Karpas-422 (cell line): ENCODE data around the gene DLGAP3. TPM values are rescaled to one million over a fixed set of nuclear protein-coding genes. Genes with fewer than 3 reads are reported as not detected.

Experiments
- DNase-seq: peaks from one replicate; pipeline ENCODE4 v3.0.0-alpha.2; 2015
- H2AFZ ChIP-seq: fragments of 200-600 bp; sonication (generic); 2 replicates; pipeline ENCODE4 v1.6.1; 2014; ENCODE audit warnings: antibody characterized with exemption, low read length, mixed read lengths
- H3K27ac ChIP-seq: fragments of 200-600 bp; sonication (generic); 2 replicates; pipeline ENCODE4 v1.5.1; 2014; ENCODE audit warnings: mild to moderate bottlenecking, low read length, moderate library complexity
- H3K27me3 ChIP-seq: fragments of 200-600 bp; sonication (generic); 2 replicates; pipeline ENCODE4 v1.6.1; 2014; ENCODE audit warnings: low read length, mixed read lengths
- H3K36me3 ChIP-seq: fragments of 200-600 bp; sonication (generic); 2 replicates; pipeline ENCODE4 v1.6.1; 2014; ENCODE audit warnings: low read length, mixed read lengths; ENCODE audit not compliant: insufficient read depth
- H3K4me1 ChIP-seq: fragments of 200-600 bp; sonication (generic); 2 replicates; pipeline ENCODE4 v1.6.1; 2014; ENCODE audit warnings: mild to moderate bottlenecking, low read length, mixed read lengths
- H3K4me2 ChIP-seq: fragments of 200-600 bp; sonication (generic); 2 replicates; pipeline ENCODE4 v1.6.1; 2014; ENCODE audit warnings: low read length, low read depth, mild to moderate bottlenecking; ENCODE audit not compliant: poor library complexity, severe bottlenecking
- H3K4me3 ChIP-seq: fragments of 200-600 bp; sonication (generic); 2 replicates; pipeline ENCODE4 v1.5.1; 2014; ENCODE audit warnings: mild to moderate bottlenecking, antibody characterized with exemption, low read length, mixed read lengths
- H3K79me2 ChIP-seq: fragments of 200-600 bp; sonication (generic); 2 replicates; pipeline ENCODE4 v1.6.1; 2014; ENCODE audit warnings: mild to moderate bottlenecking, low read length, mixed read lengths
- H3K9ac ChIP-seq: fragments of 200-600 bp; sonication (generic); 2 replicates; pipeline ENCODE4 v1.6.0; 2014; ENCODE audit warnings: low read length
- H3K9me2 ChIP-seq: fragments of 200-600 bp; sonication (generic), shearing (Covaris generic); replicated peaks from 2 replicates; pipeline ENCODE4 v1.6.0; 2014; ENCODE audit warnings: mild to moderate bottlenecking, low read length, moderate library complexity; ENCODE audit not compliant: insufficient read depth
- H3K9me3 ChIP-seq: fragments of 300-700, 200-600 bp; sonication (generic); 2 replicates; pipeline ENCODE4 v1.6.1; 2014; ENCODE audit warnings: low read length, mixed read lengths
- H4K20me1 ChIP-seq: fragments of 200-600 bp; sonication (generic); 2 replicates; pipeline ENCODE4 v1.6.1; 2014; ENCODE audit warnings: mild to moderate bottlenecking, antibody characterized with exemption, low read length, low read depth; ENCODE audit not compliant: insufficient read depth
- total RNA-seq: library from RNA; depleted of rRNA; stranded (reverse); fragments of >200 nt; shearing (Covaris generic); gene quantifications from 2 replicates; pipeline ENCODE4 v1.2.3, GENCODE V29; 2014; ENCODE audit warnings: low replicate concordance

DLGAP3 gene
- total RNA-seq, 1 experiment from 2014 or later, result 4.1 TPM

GRCh38 chr1:34917017-34917416, 12.4 kb downstream of the DLGAP3 start:
- Histone ChIP-seq H3K36me3 (no peaks in the 10 kb centered on the region; the same call in 1 of the 2 replicates), H3K4me2 (peak overlapping the region; percentile 74)
- peak; percentile 83 for DNase-seq

GRCh38 chr1:34916104-34916503, 13.3 kb downstream of the DLGAP3 start:
- no peaks in the 10 kb centered on the region; the same call in 1 of the 2 replicates for H3K36me3 ChIP-seq
- H2AFZ ChIP-seq, result no peak overlapping the region
- no peaks in the 10 kb centered on the region for H4K20me1 ChIP-seq
- no peaks in the 10 kb centered on the region for H3K9me2 ChIP-seq
- H3K79me2 ChIP-seq, result no peaks in the 10 kb centered on the region
- no peak for DNase-seq
- peak overlapping the region; percentile 74 for H3K4me2 ChIP-seq
- H3K27ac ChIP-seq, result peak overlapping the region; percentile 94
- H3K9ac ChIP-seq, result peak overlapping the region; percentile 54
- H3K4me3 ChIP-seq, result no peak overlapping the region
- H3K27me3 ChIP-seq, result no peaks in the 10 kb centered on the region
- peaks cover 55% of the 10 kb centered on the region for H3K4me1 ChIP-seq
- H3K9me3 ChIP-seq, result no peaks in the 10 kb centered on the region

More at GRCh38 chr1:34917017-34917416, 12.4 kb downstream of the DLGAP3 start:
- no peaks in the 10 kb centered on the region for H3K79me2 ChIP-seq
- H3K27me3 ChIP-seq, result no peaks in the 10 kb centered on the region
- H3K4me3 ChIP-seq, result peak overlapping the region; percentile 46; the same call in 1 of the 2 replicates
- H3K9ac ChIP-seq, result peak overlapping the region; percentile 69
- H4K20me1 ChIP-seq, result no peaks in the 10 kb centered on the region
- H3K4me1 ChIP-seq, result peaks cover 55% of the 10 kb centered on the region
- H3K27ac ChIP-seq, result peak overlapping the region; percentile 94
- no peaks in the 10 kb centered on the region for H3K9me2 ChIP-seq
- H3K9me3 ChIP-seq, result no peaks in the 10 kb centered on the region
- no peak overlapping the region for H2AFZ ChIP-seq

- H3K36me3 ChIP-seq, result no peaks in the 10 kb centered on the region; the same call in 1 of the 2 replicates
- no peak overlapping the region for H2AFZ ChIP-seq
- H3K79me2 ChIP-seq, result no peaks in the 10 kb centered on the region
- H3K9me3 ChIP-seq, result no peaks in the 10 kb centered on the region
- no peaks in the 10 kb centered on the region for H3K9me2 ChIP-seq
- DNase-seq, result no peak
- H3K27ac ChIP-seq, result peak overlapping the region; percentile 94
- H4K20me1 ChIP-seq, result no peaks in the 10 kb centered on the region
- H3K9ac ChIP-seq, result peak overlapping the region; percentile 54
- peak overlapping the region; percentile 74 for H3K4me2 ChIP-seq
- H3K4me1 ChIP-seq, result peaks cover 54% of the 10 kb centered on the region
- no peaks in the 10 kb centered on the region for H3K27me3 ChIP-seq
- H3K4me3 ChIP-seq, result no peak overlapping the region
Observed at GRCh38 chr1:34915521-34915920, 13.9 kb downstream of the DLGAP3 start.

GRCh38 chr1:34914958-34915357, 14.5 kb downstream of the DLGAP3 start:
- H3K9ac ChIP-seq, result no peak overlapping the region
- H3K36me3 ChIP-seq, result no peaks in the 10 kb centered on the region; the same call in 1 of the 2 replicates
- no peaks in the 10 kb centered on the region for H3K79me2 ChIP-seq
- H3K4me3 ChIP-seq, result no peak overlapping the region
- no peaks in the 10 kb centered on the region for H3K9me3 ChIP-seq
- no peaks in the 10 kb centered on the region for H4K20me1 ChIP-seq
- no peaks in the 10 kb centered on the region for H3K9me2 ChIP-seq
- H2AFZ ChIP-seq, result no peak overlapping the region
- H3K4me1 ChIP-seq, result peaks cover 48% of the 10 kb centered on the region
- H3K4me2 ChIP-seq, result no peak overlapping the region
- H3K27ac ChIP-seq, result no peak overlapping the region
- no peaks in the 10 kb centered on the region for H3K27me3 ChIP-seq
- no peak for DNase-seq

DNA sequence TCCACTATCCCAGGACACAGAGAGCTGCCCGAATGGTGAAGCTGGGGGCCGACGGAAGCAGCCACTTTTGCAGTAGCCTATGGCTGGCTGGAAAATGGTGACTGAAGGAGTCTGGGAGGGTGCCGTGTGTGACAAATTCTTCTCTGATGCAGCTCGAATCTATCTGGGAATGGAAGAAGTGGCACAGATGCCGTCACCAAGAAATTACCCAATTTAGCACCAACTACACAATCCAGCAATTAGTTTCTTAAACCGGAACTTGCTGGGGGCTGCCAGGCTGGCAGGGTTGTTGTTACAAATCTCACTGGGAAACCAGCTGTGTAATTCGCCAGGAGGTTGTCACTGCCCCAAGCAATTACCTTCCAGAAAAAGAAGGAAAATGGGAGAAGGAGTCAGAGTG, 18.0 kb downstream of the DLGAP3 start:
- H3K27ac ChIP-seq, result no peak overlapping the region
- no peak overlapping the region for H3K4me3 ChIP-seq
- H3K36me3 ChIP-seq, result no peaks in the 10 kb centered on the region; the same call in 1 of the 2 replicates
- no peak for DNase-seq
- no peak overlapping the region for H2AFZ ChIP-seq
- peaks cover 36% of the 10 kb centered on the region for H3K4me1 ChIP-seq
- no peak overlapping the region for H3K9ac ChIP-seq
- no peaks in the 10 kb centered on the region for H3K9me2 ChIP-seq
- no peaks in the 10 kb centered on the region for H3K9me3 ChIP-seq
- H3K27me3 ChIP-seq, result no peaks in the 10 kb centered on the region
- H3K4me2 ChIP-seq, result no peak overlapping the region
- no peaks in the 10 kb centered on the region for H3K79me2 ChIP-seq
- no peaks in the 10 kb centered on the region for H4K20me1 ChIP-seq

GRCh38 chr1:34910425-34910824, 19.0 kb downstream of the DLGAP3 start:
- H3K27ac ChIP-seq, result no peak overlapping the region
- H3K9me2 ChIP-seq, result no peaks in the 10 kb centered on the region
- no peaks in the 10 kb centered on the region; the same call in 1 of the 2 replicates for H3K36me3 ChIP-seq
- no peak overlapping the region for H2AFZ ChIP-seq
- H3K27me3 ChIP-seq, result no peaks in the 10 kb centered on the region
- no peaks in the 10 kb centered on the region for H3K79me2 ChIP-seq
- no peak for DNase-seq
- no peaks in the 10 kb centered on the region for H3K9me3 ChIP-seq
- no peak overlapping the region for H3K9ac ChIP-seq
- no peak overlapping the region for H3K4me3 ChIP-seq
- no peaks in the 10 kb centered on the region for H4K20me1 ChIP-seq
- H3K4me2 ChIP-seq, result no peak overlapping the region
- H3K4me1 ChIP-seq, result peaks cover 35% of the 10 kb centered on the region

GRCh38 chr1:34908369-34908768, 21.1 kb downstream of the DLGAP3 start:
- peak overlapping the region; percentile 48; the same call in 1 of the 2 replicates for H3K27ac ChIP-seq
- no peaks in the 10 kb centered on the region for H3K9me2 ChIP-seq
- no peaks in the 10 kb centered on the region for H3K27me3 ChIP-seq
- no peaks in the 10 kb centered on the region for H3K36me3 ChIP-seq
- no peak overlapping the region for H3K9ac ChIP-seq
- H3K9me3 ChIP-seq, result no peaks in the 10 kb centered on the region
- no peak overlapping the region for H3K4me3 ChIP-seq
- DNase-seq, result no peak
- peaks cover 52% of the 10 kb centered on the region for H3K4me1 ChIP-seq
- H4K20me1 ChIP-seq, result no peaks in the 10 kb centered on the region
- H2AFZ ChIP-seq, result no peak overlapping the region
- H3K79me2 ChIP-seq, result no peaks in the 10 kb centered on the region
- H3K4me2 ChIP-seq, result no peak overlapping the region

- Histone ChIP-seq H2AFZ (no peak overlapping the region), H4K20me1 (no peaks in the 10 kb centered on the region), H3K27me3 (no peaks in the 10 kb centered on the region), H3K4me3 (no peak overlapping the region), H3K9me2 (no peaks in the 10 kb centered on the region), H3K79me2 (no peaks in the 10 kb centered on the region), H3K4me2 (peak overlapping the region; percentile 11), H3K4me1 (peaks cover 60% of the 10 kb centered on the region), H3K27ac (peak overlapping the region; percentile 48), H3K9ac (no peak overlapping the region), H3K9me3 (no peaks in the 10 kb centered on the region), H3K36me3 (no peaks in the 10 kb centered on the region)
- DNase-seq, result peak; percentile 77
Observed at GRCh38 chr1:34907487-34908090, 21.9 kb downstream of the DLGAP3 start.
